K562 (cell line): ENCODE data around the gene WDR93. TPM values are rescaled to one million over a fixed set of nuclear protein-coding genes. Genes with fewer than 3 reads are reported as not detected.

ENCODE experiments used
- ATAC-seq: fragments of 200-7000 bp; cut with Tn5 transposase; 3 replicates; pipeline ENCODE4 v1.9.1; 2020; ENCODE audit warnings: moderate library complexity
- BruUV-seq: library from RNA; stranded (reverse); fragments of 400-500 nt; replicated peaks from 2 replicates; lab custom pipeline; 2021; lab: Mats Ljungman, UMichigan
- CTCF ChIA-PET: fragments of 300-600 bp; formaldehyde crosslinking; extraction: SDS; loops from one replicate; lab custom pipeline; 2021; ENCODE audit warnings: low intra/inter-chr PET ratio; lab: Yijun Ruan, JAX
- POLR2A ChIA-PET: fragments of 300-600, 350-650 bp; sonication (Branson Sonifier 250); formaldehyde crosslinking; extraction: SDS; loops from one replicate; lab custom pipeline; 2021; ENCODE audit warnings: antibody characterized with exemption, inconsistent platforms; lab: Yijun Ruan, JAX
- DNase-seq, 4 experiments: peaks; one replicate each; pipeline versions ENCODE4 v3.0.0 to v3.0.0-alpha.2; 2011 to 2018; ENCODE audit warnings: low spot score in 3 of 4, mixed read lengths in 3 of 4; ENCODE audit errors: extremely low read depth in 1 of 4
- FAIRE-seq: peaks from 2 replicates; lab custom pipeline; 2011; peaks lifted over from hg19 to GRCh38; lab: Jason Lieb, UNC
- H2AFZ ChIP-seq: 2 replicates; pipeline ENCODE4 v1.6.0; 2011; ENCODE audit warnings: low read depth, low read length, control low read depth, inconsistent platforms
- H3K27ac ChIP-seq: fragments of 200-600 bp; 3 replicates; pipeline ENCODE4 v1.8.0; 2011; ENCODE audit warnings: low read depth, mild to moderate bottlenecking, control low read depth, inconsistent platforms, low read length, moderate library complexity, mixed read lengths; ENCODE audit errors: extremely low read depth
- H3K27me3 ChIP-seq, 2 experiments: fragments of 300-600 bp in 1 of 2; 2 replicates in 1 of 2; 3 replicates in 1 of 2; pipeline versions ENCODE4 v1.6.0 to v1.8.0; 2011; ENCODE audit warnings: inconsistent platforms in 2 of 2, low read length in 2 of 2, mild to moderate bottlenecking in 1 of 2, mixed read lengths in 1 of 2, moderate library complexity in 1 of 2; ENCODE audit not compliant: control insufficient read depth in 2 of 2, insufficient read depth in 2 of 2
- H3K36me3 ChIP-seq: fragments of 300-600 bp; 3 replicates; pipeline ENCODE4 v1.8.0; 2011; ENCODE audit warnings: mild to moderate bottlenecking, low read length, inconsistent platforms; ENCODE audit not compliant: control insufficient read depth, insufficient read depth
- H3K4me1 ChIP-seq, 2 experiments: fragments of 200-600 bp in 1 of 2; replicated peaks in 1 of 2; 2 replicates in 1 of 2; 3 replicates in 1 of 2; pipeline versions ENCODE4 v1.5.1 to v1.8.0; 2011; ENCODE audit warnings: inconsistent platforms in 2 of 2, low read length in 2 of 2, mild to moderate bottlenecking in 1 of 2, mixed read lengths in 1 of 2, moderate library complexity in 1 of 2; ENCODE audit not compliant: control insufficient read depth in 2 of 2, insufficient read depth in 2 of 2
- H3K4me2 ChIP-seq: 2 replicates; pipeline ENCODE4 v1.6.1; 2011; ENCODE audit warnings: low read length, control low read depth, inconsistent platforms, mixed read lengths; ENCODE audit not compliant: insufficient read depth
- H3K4me3 ChIP-seq: fragments of 200-600 bp; sonication (generic), shearing (Covaris generic); 2 replicates; pipeline ENCODE4 v1.5.1; 2016; ENCODE audit warnings: control low read depth, inconsistent platforms
- H3K79me2 ChIP-seq: fragments of 200-600 bp; 3 replicates; pipeline ENCODE4 v1.8.0; 2011; ENCODE audit warnings: low read length, inconsistent platforms; ENCODE audit not compliant: control insufficient read depth, insufficient read depth
- H3K9ac ChIP-seq, 2 experiments: 2 replicates each; pipeline versions ENCODE4 v1.6.0 to v1.6.1; 2011; ENCODE audit warnings: low read depth in 2 of 2, low read length in 2 of 2, control low read depth in 1 of 2, inconsistent platforms in 1 of 2, mild to moderate bottlenecking in 1 of 2, mixed read lengths in 1 of 2; ENCODE audit not compliant: insufficient read depth in 1 of 2
- H3K9me1 ChIP-seq: one replicate; pipeline ENCODE4 v1.6.0; 2011; ENCODE audit warnings: inconsistent platforms, mild to moderate bottlenecking, low read length, moderate library complexity; ENCODE audit not compliant: control insufficient read depth, insufficient read depth
- H3K9me3 ChIP-seq: replicated peaks from 2 replicates; pipeline ENCODE4 v1.5.1; 2011; ENCODE audit warnings: low read depth, low read length, inconsistent platforms; ENCODE audit not compliant: control insufficient read depth, insufficient read depth
- H4K20me1 ChIP-seq: replicated peaks from 2 replicates; pipeline ENCODE4 v1.6.1; 2011; ENCODE audit warnings: low read length, inconsistent platforms, mixed read lengths; ENCODE audit not compliant: control insufficient read depth, insufficient read depth
- ARID4B ChIP-seq: sonication (generic); formaldehyde crosslinking; IDR thresholded peaks from 2 replicates; pipeline ENCODE4 v1.8.0; 2022; ENCODE audit warnings: mild to moderate bottlenecking, missing genetic modification reagents
- ATF3 ChIP-seq, 2 experiments: fragments of 450-650 bp in 1 of 2; sonication (generic) in 1 of 2; formaldehyde crosslinking in 1 of 2; IDR thresholded peaks in 1 of 2; conservative IDR thresholded peaks in 1 of 2; 2 replicates each; pipeline versions ENCODE4 v1.6.1 to v1.8.1; 2016 to 2023; ENCODE audit warnings: mild to moderate bottlenecking in 2 of 2, moderate library complexity in 2 of 2, inconsistent platforms in 1 of 2, missing genetic modification reagents in 1 of 2
- PHF21A ChIP-seq: fragments of 450-650 bp; IDR thresholded peaks from 2 replicates; pipeline ENCODE4 v1.6.1; 2017; ENCODE audit warnings: low read depth, borderline replicate concordance
- ZNF280A ChIP-seq: fragments of 450-650 bp; IDR thresholded peaks from 2 replicates; pipeline ENCODE4 v1.6.1; 2018; ENCODE audit warnings: mild to moderate bottlenecking, low read depth; ENCODE audit not compliant: partially characterized antibody
- WGBS: fragments of 100-300 bp; shearing (Covaris generic); methylation state at CpG from one replicate; pipeline ENCODE4 v1.1.6; 2016; ENCODE audit warnings: low coverage, mixed read lengths; ENCODE audit not compliant: insufficient coverage; ENCODE audit errors: missing lambda C conversion rate; 5-methylcytosine and 5-hydroxymethylcytosine counted together
- in situ Hi-C: fragments of 300-500 bp; cut with MboI; formaldehyde crosslinking; loops from 4 replicates; pipeline ENCODE4 v1.15.0; 2018; ENCODE audit warnings: inconsistent platforms, mixed read lengths
- intact Hi-C: fragments of 100-400 bp; cut with micrococcal nuclease; formaldehyde crosslinking; loops from 2 replicates; pipeline ENCODE4 v1.14.2; 2022
- polyA plus RNA-seq, 8 experiments: library from polyadenylated mRNA; depleted of rRNA in 4 of 8; stranded (reverse) in 5 of 8; unstranded in 3 of 8; fragments of >200 nt; fragmentation: Nextera tagmentation in 2 of 8; fragmentation: Illumina TruSeq in 1 of 8; extraction: Ambion mirVana in 2 of 8; extraction: Trizol in 1 of 8; gene quantifications; 2 replicates each; pipeline versions ENCODE4 v1.2.1 to v1.2.3, GENCODE V29; 2011 to 2014; ENCODE audit warnings: inconsistent platforms in 1 of 8, missing spikeins in 1 of 8
- total RNA-seq, 7 experiments: library from RNA; depleted of rRNA in 6 of 7; stranded (reverse); fragments of >200 nt in 6 of 7; fragmentation: Illumina TruSeq in 2 of 7; extraction: Trizol in 2 of 7; gene quantifications; 2 replicates each; pipeline versions ENCODE4 v1.2.1 to v1.2.3, GENCODE V29; 2011 to 2021; ENCODE audit warnings: low replicate concordance in 1 of 7

The WDR93 gene
- total and polyA plus RNA-seq, 9 of the 15 experiments (the other 6 are each of a cell fraction or from before 2014, with no cell fraction given) = not detected

- in situ Hi-C loops = no loop called here
- H3K9me1 ChIP-seq = peaks cover 3% of the 10 kb centered on the region
- H3K9ac ChIP-seq = peak overlapping the region in 1 of 2 experiments; percentile 90; a peak in 2 of 4 replicates
- 84% methylated on average over 22 of the region's 25 CpGs for WGBS
- H3K27me3 ChIP-seq = no peaks in the 10 kb centered on the region
- TF ChIP-seq ARID4B (CRISPR knock-in tag) (0 out of 2 replicates have a peak, but pooled peaks have one; percentile 7), PHF21A (no peak), ZNF280A (no peak), ATF3 (IDR thresholded peaks at IDR 0.05) (peak; percentile 46), ATF3 (CRISPR knock-in tag; conservative IDR thresholded peaks at IDR 0.05) (no peak)
- TF ChIP-seq, all 486 proteins: peak for 2
- ChIA-PET CTCF (interaction anchor here (0.7 kb wide), 1 partner anchor 9 kb away, joined by 3 read pairs; no protein-coding TSS in a partner anchor), POLR2A (no interaction called here)
- Histone ChIP-seq H3K4me1 (peaks cover 24 to 37% of the 10 kb centered on the region in 2 experiments), H4K20me1 (no peaks in the 10 kb centered on the region), H3K4me3 (no peak overlapping the region), H3K4me2 (no peak overlapping the region), H3K36me3 (no peaks in the 10 kb centered on the region), H3K9me3 (no peaks in the 10 kb centered on the region), H3K79me2 (no peaks in the 10 kb centered on the region), H3K27ac (no peak overlapping the region), H2AFZ (peak overlapping the region; percentile 98; the same call in 1 of the 2 replicates)
- intact Hi-C loops = no loop called here
- no peak for ATAC-seq
- no peak for DNase-seq
- no peak for FAIRE-seq
- BruUV-seq = no TSS peak
These were observed 86.6 kb downstream of the WDR93 start for GRCh38 chr15:89777073-89777751.
